ENCODE data around the gene HOXB2. TPM values are rescaled to one million over a fixed set of nuclear protein-coding genes. Genes with fewer than 3 reads are reported as not detected.

The HOXB2 gene
- polyA plus RNA-seq, 3 donors: 1.6 to 3.8 (median 3.3) TPM

DNA sequence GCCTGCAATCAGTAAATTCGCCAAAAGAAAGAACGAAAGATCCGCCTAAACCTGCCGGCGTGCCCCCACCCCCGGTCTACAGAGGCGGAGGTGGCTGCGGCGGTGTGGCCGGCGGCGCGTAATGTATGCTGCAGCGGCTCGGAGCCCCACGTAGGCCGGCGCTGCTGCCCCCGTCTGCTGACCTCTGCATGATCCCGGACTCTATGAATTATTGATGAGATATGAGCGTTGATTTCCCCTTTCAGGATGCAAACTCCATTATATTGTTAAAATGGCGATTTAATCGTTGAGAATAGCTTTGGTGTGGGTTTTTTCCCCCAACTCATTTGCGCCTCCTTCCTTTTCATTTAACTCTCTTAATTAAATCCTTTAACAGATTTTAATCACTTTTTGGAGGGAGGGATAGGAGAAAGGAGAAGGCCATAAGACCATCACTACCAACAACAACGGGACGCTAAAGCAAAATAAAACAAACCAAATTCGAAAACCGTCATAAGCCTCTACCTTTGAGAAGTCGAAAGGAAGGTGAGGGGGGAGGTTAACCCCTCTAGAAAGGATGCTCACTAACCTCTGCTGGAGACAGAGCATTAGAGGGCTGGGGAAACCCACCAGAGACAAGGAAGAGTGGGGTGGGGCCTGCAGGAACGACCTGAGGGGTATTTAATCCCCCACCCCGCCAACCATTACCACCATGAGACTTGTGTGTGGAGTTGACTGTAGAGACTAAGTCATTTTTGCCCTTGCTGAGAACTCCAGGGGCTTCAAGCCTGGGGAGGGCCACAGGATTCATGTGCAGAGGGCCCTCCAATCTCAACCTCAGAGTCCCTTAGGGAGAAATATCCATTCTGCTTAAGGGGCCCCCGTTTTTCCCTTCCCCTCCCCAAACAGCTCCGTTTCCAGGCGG is 41.7 kb upstream of the HOXB2 start:
- Histone ChIP-seq H3K4me2 (replicated peaks; ENCODE audit: extremely low read depth, low read length, poor library complexity, severe bottlenecking) (peak overlapping the region; percentile 95), H3K4me3 (replicated peaks in 1 of 3; ENCODE audit: low read depth in 2 of 3, low read length in 3 of 3) (peak overlapping the region; percentile 51 to 83 (median 70)), H2AFZ (ENCODE audit: insufficient read depth, low read depth, low read length, poor library complexity, severe bottlenecking) (peak overlapping the region; percentile 78), H3K79me2 (ENCODE audit: insufficient read depth, low read length) (no peaks in the 10 kb centered on the region), H3K9me3 (replicated peaks in 1 of 2; ENCODE audit: control insufficient read depth in 1 of 2, insufficient read depth in 1 of 2, low read length in 2 of 2) (peaks cover 0 to 22% of the 10 kb centered on the region in 2 donors), H3K36me3 (replicated peaks in 1 of 2; ENCODE audit: control insufficient read depth in 1 of 2, insufficient read depth in 2 of 2, low read length in 2 of 2) (no peaks in the 10 kb centered on the region), H3K9ac (ENCODE audit: insufficient read depth, low read length, poor library complexity, severe bottlenecking) (no peak overlapping the region), H3K27me3 (ENCODE audit: control insufficient read depth in 2 of 2, insufficient read depth in 2 of 2, low read length in 2 of 2) (peaks cover 90 to 99% of the 10 kb centered on the region in 2 donors), H4K20me1 (ENCODE audit: insufficient read depth, low read length) (no peaks in the 10 kb centered on the region), H3K4me1 (ENCODE audit: control insufficient read depth in 1 of 2, insufficient read depth in 2 of 2, low read length in 2 of 2) (peaks cover 32 to 52% of the 10 kb centered on the region in 2 donors), H3K27ac (ENCODE audit: low read depth in 1 of 2, low read length in 2 of 2) (no peak overlapping the region)
- peaks cover 98 to 100% (median 99%) of the 10 kb centered on the region in 3 donors for H3K27me3 Mint-ChIP-seq (ENCODE audit: low read depth in 3 of 3)
- WGBS (ENCODE audit: insufficient coverage): 1% methylated on average over 13 of the region's 34 CpGs
- peaks cover 56% of the 10 kb centered on the region for H3K4me1 Mint-ChIP-seq
- H3K9me3 Mint-ChIP-seq: peaks cover 0 to 33% (median 18%) of the 10 kb centered on the region in 7 donors
- no peak overlapping the region for H3K27ac Mint-ChIP-seq
- TF ChIP-seq, protein P1, sequence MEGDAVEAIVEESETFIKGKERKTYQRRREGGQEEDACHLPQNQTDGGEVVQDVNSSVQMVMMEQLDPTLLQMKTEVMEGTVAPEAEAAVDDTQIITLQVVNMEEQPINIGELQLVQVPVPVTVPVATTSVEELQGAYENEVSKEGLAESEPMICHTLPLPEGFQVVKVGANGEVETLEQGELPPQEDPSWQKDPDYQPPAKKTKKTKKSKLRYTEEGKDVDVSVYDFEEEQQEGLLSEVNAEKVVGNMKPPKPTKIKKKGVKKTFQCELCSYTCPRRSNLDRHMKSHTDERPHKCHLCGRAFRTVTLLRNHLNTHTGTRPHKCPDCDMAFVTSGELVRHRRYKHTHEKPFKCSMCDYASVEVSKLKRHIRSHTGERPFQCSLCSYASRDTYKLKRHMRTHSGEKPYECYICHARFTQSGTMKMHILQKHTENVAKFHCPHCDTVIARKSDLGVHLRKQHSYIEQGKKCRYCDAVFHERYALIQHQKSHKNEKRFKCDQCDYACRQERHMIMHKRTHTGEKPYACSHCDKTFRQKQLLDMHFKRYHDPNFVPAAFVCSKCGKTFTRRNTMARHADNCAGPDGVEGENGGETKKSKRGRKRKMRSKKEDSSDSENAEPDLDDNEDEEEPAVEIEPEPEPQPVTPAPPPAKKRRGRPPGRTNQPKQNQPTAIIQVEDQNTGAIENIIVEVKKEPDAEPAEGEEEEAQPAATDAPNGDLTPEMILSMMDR (IDR thresholded peaks at IDR 0.05): no peak
- intact Hi-C loops (cut with micrococcal nuclease): no loop called here
- DNase-seq: no peak
- peak overlapping the region; percentile 97 to 99 for H3K4me3 Mint-ChIP-seq
- H3K36me3 Mint-ChIP-seq: peaks cover 11 to 43% of the 10 kb centered on the region in 2 donors

DNA sequence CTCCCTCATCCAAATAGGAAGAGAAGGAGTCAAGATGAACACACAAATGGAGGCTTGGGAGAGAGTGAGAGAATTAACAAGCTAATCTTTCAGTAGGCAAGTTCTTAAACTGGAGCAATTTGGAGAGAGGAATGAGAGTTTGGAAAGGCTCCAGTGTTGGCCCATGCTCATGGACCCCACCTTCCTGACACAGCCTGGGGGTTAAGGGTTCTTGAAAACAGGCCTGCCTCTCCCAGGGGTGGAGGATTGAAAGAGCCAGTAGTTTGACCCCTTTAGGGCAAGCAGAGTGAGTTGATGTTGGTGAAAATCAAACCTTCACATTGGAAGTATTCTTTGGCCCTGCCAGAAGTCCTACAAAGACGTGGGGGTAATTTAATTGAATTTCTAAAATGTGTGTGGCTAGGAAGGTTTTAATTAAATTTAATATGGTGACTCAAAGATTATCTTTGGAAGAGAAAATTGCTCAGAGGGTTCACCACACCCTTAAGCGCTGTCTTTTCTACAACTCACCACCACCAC is 39.4 kb upstream of the HOXB2 start:
- Mint-ChIP-seq H3K36me3 (peaks cover 14 to 33% of the 10 kb centered on the region in 2 donors), H3K4me3 (peak overlapping the region in 1 of 2 donors; percentile 99), H3K27me3 (ENCODE audit: low read depth in 3 of 3) (peaks cover 97 to 100% (median 98%) of the 10 kb centered on the region in 3 donors), H3K27ac (no peak overlapping the region), H3K9me3 (peaks cover 0 to 36% (median 28%) of the 10 kb centered on the region in 7 donors), H3K4me1 (peaks cover 53% of the 10 kb centered on the region)
- no peaks in the 10 kb centered on the region for H3K79me2 ChIP-seq (ENCODE audit: insufficient read depth, low read length)
- H3K9ac ChIP-seq (ENCODE audit: insufficient read depth, low read length, poor library complexity, severe bottlenecking): no peak overlapping the region
- H3K4me1 ChIP-seq (ENCODE audit: control insufficient read depth in 1 of 2, insufficient read depth in 2 of 2, low read length in 2 of 2): peaks cover 33 to 46% of the 10 kb centered on the region in 2 donors
- no peak overlapping the region for H3K27ac ChIP-seq (ENCODE audit: low read depth in 1 of 2, low read length in 2 of 2)
- no peak for DNase-seq
- peaks cover 0 to 18% of the 10 kb centered on the region in 2 donors for H3K9me3 ChIP-seq (replicated peaks in 1 of 2; ENCODE audit: control insufficient read depth in 1 of 2, insufficient read depth in 1 of 2, low read length in 2 of 2)
- H3K36me3 ChIP-seq (replicated peaks in 1 of 2; ENCODE audit: control insufficient read depth in 1 of 2, insufficient read depth in 2 of 2, low read length in 2 of 2): no peaks in the 10 kb centered on the region
- no peaks in the 10 kb centered on the region for H4K20me1 ChIP-seq (ENCODE audit: insufficient read depth, low read length)
- H3K4me3 ChIP-seq (replicated peaks in 1 of 3; ENCODE audit: low read depth in 2 of 3, low read length in 3 of 3): no peak overlapping the region
- H3K4me2 ChIP-seq (replicated peaks; ENCODE audit: extremely low read depth, low read length, poor library complexity, severe bottlenecking): no peak overlapping the region
- H3K27me3 ChIP-seq (ENCODE audit: control insufficient read depth in 2 of 2, insufficient read depth in 2 of 2, low read length in 2 of 2): peaks cover 92 to 99% of the 10 kb centered on the region in 2 donors
- intact Hi-C loops (cut with micrococcal nuclease): no loop called here
- no CpG with 5 or more reads among the region's 2 CpGs for WGBS (ENCODE audit: insufficient coverage)
- H2AFZ ChIP-seq (ENCODE audit: insufficient read depth, low read depth, low read length, poor library complexity, severe bottlenecking): no peak overlapping the region
- TF ChIP-seq, protein P1 (IDR thresholded peaks at IDR 0.05): no peak

Data from CD14-positive monocyte (primary cell).